GM19351 (cell line): ENCODE measurements around the gene KIAA1217.

Experiments
- ATAC-seq: cut with Tn5 transposase; IDR thresholded peaks from one replicate; pipeline ENCODE4 v1.9.1; 2021; ENCODE audit warnings: mild to moderate bottlenecking, moderate library complexity; ENCODE audit not compliant: unreplicated experiment

The KIAA1217 gene

GRCh38 chr10:24209432-24209771 lies 464 bp downstream of the KIAA1217 start:
- ATAC-seq, result peak; percentile 35

DNA sequence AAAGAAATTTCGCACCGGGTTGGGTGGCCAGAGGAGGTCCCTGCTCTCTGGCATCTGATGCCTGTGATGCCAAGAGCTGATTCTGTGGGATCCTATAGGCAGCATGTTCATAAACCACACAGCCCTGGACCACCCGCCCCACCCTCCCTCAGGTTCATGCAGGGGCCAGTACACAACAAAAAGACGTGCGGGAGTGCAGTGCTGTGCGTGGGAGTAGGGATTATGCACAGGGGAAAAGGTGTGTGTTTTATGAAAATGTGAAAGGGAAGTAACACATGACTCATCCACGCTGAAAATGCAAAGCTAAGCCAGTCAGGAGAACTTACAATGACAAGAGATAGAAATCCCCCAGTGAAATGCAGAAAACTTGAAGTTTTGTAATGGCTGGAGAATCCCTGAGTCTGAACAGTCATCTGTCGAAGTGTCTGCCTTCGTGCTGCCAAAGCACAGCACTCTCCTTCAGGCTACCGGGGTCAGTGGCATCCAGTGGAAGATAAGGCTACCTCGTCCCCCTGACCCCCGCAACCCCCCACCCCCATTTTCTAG lies 1.1 kb downstream of the KIAA1217 start:
- ATAC-seq, result peak; percentile 68

DNA sequence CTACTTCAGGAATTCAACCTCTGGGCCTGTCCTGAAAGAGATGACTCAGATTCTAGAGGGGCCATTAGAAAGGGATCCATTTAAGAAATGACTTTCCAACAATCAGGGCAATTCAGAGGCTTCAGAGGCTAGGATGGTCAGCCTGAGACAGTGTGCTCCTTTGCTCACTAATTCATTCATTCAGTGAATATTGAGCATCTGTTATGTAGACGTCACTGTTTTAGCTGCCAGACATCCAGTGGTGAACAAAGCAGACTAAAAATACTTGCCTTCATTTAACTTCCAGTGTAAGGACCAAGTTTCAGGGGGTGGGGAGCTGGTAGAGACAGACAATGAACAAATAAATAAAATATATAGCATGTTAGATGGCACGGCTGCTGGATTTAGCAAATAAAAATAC lies 1.6 kb downstream of the KIAA1217 start:
- no peak for ATAC-seq

DNA sequence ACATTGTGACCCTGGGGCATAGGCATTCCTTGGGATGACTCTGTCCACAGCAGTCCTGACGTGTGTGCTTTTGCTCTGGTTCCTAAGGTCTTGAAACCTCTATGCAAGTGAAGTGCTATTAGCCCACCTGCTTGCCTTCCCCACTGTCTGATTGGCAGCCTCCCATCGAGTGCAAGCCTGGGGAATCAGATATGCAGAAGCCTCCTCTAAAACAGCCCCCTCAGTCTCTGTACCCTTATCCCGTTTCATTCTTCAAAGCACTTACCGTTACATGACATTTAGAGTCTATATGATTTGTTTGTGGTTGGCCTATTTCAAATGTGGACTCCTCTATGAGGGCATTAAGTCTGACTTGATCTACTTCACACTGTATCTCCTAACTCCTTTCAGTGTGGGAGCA lies 4.3 kb downstream of the KIAA1217 start:
- no peak for ATAC-seq

DNA sequence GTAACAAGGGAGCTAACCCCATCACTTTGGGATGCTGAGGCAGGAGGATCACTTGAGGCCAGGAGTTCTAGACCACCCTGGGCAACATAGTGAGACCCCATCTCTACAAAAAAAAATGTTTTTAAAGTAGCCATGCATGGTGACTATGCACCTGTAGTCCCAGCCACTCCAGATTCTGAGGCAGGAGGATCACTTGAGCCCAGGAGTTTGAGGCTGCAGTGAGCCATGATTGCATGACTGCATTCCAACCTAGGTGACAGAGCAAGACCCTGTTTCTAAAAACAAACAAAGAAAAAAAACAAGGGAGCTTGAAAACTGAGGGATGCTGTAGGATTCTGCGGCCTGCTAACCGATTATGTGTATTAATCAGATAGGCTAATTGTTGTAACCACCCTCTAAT lies 4.9 kb downstream of the KIAA1217 start:
- ATAC-seq, result no peak

DNA sequence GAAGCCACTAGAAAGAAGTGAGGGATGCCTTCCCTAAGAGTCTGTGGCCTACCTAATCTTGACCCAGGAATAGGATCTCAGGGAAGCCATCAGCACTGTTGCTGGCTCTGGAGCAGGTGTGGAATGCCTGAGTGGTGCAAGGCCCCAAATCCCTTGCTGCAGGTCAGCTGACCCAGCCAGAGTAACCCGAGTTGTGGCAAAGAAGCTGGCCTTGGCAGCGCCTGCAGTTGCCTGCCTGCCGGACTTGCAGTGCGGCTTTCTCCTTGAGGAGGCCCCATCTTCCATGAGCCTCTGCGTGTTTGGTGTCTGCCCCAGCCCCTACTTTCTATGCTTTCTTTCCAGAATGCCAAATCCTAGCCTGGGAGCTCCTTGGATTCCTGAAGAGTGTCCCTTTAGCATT lies 5.8 kb downstream of the KIAA1217 start:
- ATAC-seq, result no peak

DNA sequence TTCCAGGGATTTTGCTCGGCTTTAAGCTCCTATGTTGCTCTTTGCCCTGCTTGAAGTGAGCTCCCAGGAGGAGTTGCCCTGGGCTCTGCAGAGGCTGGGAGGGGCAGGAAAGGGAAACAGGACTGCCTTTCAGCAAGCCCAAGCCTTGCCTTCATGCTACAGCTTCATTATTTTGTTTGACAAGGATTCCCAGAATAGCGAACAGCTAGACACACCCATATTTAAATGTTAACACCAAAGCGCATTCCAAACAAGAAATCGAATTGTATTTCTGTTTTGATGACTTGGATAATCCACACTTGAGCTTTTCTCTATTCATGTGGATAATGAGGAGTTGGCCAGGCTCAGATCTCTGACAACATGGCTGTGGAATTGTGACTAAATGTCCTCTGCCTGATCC lies 6.3 kb downstream of the KIAA1217 start:
- no peak for ATAC-seq

- no peak for ATAC-seq
Measured at GRCh38 chr10:24215603-24216002, 6.7 kb downstream of the KIAA1217 start.

- ATAC-seq, result no peak
Measured at GRCh38 chr10:24219963-24220362, 11.0 kb downstream of the KIAA1217 start.

GRCh38 chr10:24223341-24223740 lies 14.4 kb downstream of the KIAA1217 start:
- ATAC-seq, result no peak

- no peak for ATAC-seq
Measured at GRCh38 chr10:24223953-24224352, 15.0 kb downstream of the KIAA1217 start.

- ATAC-seq, result no peak
Measured at GRCh38 chr10:24228642-24229041, 19.7 kb downstream of the KIAA1217 start.

- no peak for ATAC-seq
Measured at GRCh38 chr10:24229909-24230308, 21.0 kb downstream of the KIAA1217 start.

- no peak for ATAC-seq
Measured at GRCh38 chr10:24231200-24231599, 22.3 kb downstream of the KIAA1217 start.

GRCh38 chr10:24234784-24235183 lies 25.8 kb downstream of the KIAA1217 start:
- ATAC-seq, result no peak

- ATAC-seq, result no peak
Measured at GRCh38 chr10:24235471-24235870, 26.5 kb downstream of the KIAA1217 start.

DNA sequence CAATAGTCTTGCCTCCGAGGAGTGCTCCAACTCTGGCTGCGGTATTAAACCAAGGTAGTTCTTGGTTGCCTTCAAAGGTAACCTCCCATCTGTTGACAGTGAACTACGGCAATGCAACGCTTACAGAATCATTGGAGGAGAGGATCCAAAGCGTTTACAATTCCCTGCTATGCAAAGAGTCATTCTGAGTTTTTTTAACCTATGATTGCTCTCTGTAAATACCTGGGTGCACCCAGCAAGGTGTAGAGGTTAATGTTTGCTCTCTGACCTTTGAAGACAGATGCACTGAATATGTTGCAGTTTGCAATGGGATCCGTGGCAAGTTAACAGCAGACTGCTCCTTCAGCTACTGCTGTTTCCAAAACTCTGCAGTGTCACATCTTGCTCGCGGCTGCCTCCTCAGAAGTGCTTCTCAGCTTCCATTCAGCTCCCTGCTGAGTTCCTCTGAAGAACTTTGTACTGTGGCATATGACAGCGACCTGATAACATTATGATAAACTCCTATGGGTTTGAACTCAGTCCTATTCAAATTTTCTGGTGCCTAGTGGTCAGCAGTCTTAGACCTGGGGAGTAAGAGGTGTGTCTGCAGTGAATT lies 29.0 kb downstream of the KIAA1217 start:
- ATAC-seq, result no peak

DNA sequence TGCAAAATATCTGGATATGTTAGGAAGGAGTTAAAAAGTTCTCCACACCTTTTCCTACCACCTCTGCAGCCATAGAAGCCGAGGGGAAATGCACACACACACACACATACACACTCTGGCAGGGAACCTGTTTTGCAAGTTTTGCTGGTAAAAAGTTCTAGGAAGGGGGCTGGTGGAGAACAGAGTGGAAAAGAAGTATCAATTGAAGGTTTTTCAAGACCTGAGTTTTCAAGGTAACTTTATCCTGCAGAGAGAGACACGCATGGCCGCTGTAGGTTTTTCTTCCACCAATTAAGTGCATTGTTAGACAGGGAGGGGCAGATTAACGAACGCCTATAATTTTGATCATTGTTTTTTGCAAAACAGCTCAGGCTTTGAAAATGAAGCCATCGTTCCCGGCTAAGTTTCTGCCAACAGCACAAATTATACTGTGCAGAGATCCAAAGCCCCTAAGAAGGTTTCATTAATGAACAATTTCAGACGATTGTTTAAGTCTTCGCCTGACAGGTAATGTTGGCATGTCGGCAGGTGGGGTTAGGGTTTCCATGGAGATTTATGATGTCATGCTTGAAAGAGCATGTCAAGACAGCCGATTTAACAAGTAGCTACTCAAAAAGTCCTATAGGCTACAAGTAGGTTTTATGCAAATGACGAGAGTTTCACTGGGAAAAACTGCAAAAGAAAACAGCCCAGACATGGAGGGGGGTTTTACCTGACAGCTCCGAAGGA lies 29.7 kb downstream of the KIAA1217 start:
- ATAC-seq, result no peak

DNA sequence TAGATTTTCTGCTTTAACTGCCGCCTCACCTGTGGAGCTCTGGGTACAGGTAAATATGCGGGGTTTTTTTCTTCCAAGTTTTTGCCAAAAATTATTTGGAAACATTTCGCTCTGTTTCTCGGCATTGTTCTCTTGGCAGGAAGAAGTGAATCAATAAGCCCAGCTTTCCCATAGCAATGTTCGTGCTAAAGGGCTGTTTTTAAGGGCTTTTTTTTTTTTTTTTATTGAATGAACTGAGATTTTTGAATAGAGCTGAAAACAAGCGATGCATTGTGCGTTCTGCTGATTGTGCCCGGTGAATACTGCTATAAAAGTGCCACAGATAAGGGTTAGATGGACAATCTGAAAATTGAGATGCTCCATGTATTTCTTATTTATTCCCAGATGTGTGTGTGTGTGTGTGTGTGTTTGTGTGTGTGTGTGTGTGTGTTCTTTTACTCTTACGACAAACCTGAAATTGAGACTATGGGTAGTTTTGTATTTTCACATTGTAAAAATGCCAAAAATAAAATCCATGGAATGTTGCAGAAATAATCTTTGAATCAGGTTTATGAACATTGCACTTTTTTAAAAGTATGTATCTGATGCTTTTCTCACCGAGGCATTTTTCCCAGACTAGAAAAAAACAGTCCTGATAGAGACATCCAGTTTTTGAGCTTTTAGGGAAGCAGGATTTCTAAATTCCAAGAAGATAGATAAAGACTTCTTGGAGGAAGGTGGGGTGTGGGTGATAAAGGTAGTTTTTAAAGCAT lies 30.5 kb downstream of the KIAA1217 start:
- no peak for ATAC-seq

- ATAC-seq, result no peak
Measured at GRCh38 chr10:24240041-24240751, 31.3 kb downstream of the KIAA1217 start.

- ATAC-seq, result no peak
Measured at GRCh38 chr10:24241536-24242040, 32.6 kb downstream of the KIAA1217 start.
